Osteoblast (primary cell): Measurements from ENCODE around the gene LTB. TPM values are rescaled to one million over a fixed set of nuclear protein-coding genes. Genes with fewer than 3 reads are reported as not detected.
A peak's percentile ranks its signal among the peaks of the same experiment; 100 is the strongest.

Experiments used
- DNase-seq: peaks from one replicate; pipeline ENCODE4 v3.0.0; 2011; ENCODE audit warnings: low spot score, mixed read lengths; ENCODE audit not compliant: insufficient read length; ENCODE audit errors: missing footprints
- H2AFZ ChIP-seq: 2 replicates; pipeline ENCODE4 v1.6.0; 2011; ENCODE audit warnings: mild to moderate bottlenecking, low read length
- H3K27ac ChIP-seq: 2 replicates; pipeline ENCODE4 v1.5.1; 2011; ENCODE audit warnings: mild to moderate bottlenecking, low read depth, low read length, moderate library complexity
- H3K27me3 ChIP-seq: 2 replicates; pipeline ENCODE4 v1.6.0; 2012; ENCODE audit warnings: mild to moderate bottlenecking, control low read depth, inconsistent platforms, low read length, moderate library complexity; ENCODE audit not compliant: insufficient read depth
- H3K36me3 ChIP-seq: 2 replicates; pipeline ENCODE4 v1.5.1; 2011; ENCODE audit warnings: mild to moderate bottlenecking, low read length, control low read depth, moderate library complexity; ENCODE audit not compliant: insufficient read depth
- H3K4me1 ChIP-seq: 2 replicates; pipeline ENCODE4 v1.5.1; 2011; ENCODE audit warnings: mild to moderate bottlenecking, low read length, control low read depth, moderate library complexity; ENCODE audit not compliant: insufficient read depth
- H3K4me2 ChIP-seq: 2 replicates; pipeline ENCODE4 v1.6.0; 2011; ENCODE audit warnings: mild to moderate bottlenecking, low read length; ENCODE audit not compliant: insufficient read depth
- H3K4me3 ChIP-seq: fragments of 200-600 bp; sonication (generic); 3 replicates; pipeline ENCODE4 v1.5.1; 2012; ENCODE audit warnings: mild to moderate bottlenecking, low read length, inconsistent platforms; ENCODE audit not compliant: insufficient read depth
- H3K79me2 ChIP-seq: 2 replicates; pipeline ENCODE4 v1.6.0; 2012; ENCODE audit warnings: mild to moderate bottlenecking, low read length, control low read depth, inconsistent platforms; ENCODE audit not compliant: insufficient read depth
- H3K9me3 ChIP-seq: 2 replicates; pipeline ENCODE4 v1.5.1; 2011; ENCODE audit warnings: low read depth, low read length, control low read depth
- H4K20me1 ChIP-seq: 2 replicates; pipeline ENCODE4 v1.6.0; 2012; ENCODE audit warnings: mild to moderate bottlenecking, low read length, control low read depth; ENCODE audit not compliant: insufficient read depth
- total RNA-seq: library from RNA; depleted of rRNA; stranded (reverse); fragments of >200 nt; gene quantifications from 2 replicates; pipeline ENCODE4 v1.2.3, GENCODE V29; 2012
- TF ChIP-seq, protein P1 (sequence below): IDR thresholded peaks from 2 replicates; pipeline ENCODE4 v1.5.1; 2011; ENCODE audit warnings: mild to moderate bottlenecking, low read depth, low read length, moderate library complexity; ENCODE audit errors: extremely low read depth

The LTB gene
- total RNA-seq, 1 donor: not detected

DNA sequence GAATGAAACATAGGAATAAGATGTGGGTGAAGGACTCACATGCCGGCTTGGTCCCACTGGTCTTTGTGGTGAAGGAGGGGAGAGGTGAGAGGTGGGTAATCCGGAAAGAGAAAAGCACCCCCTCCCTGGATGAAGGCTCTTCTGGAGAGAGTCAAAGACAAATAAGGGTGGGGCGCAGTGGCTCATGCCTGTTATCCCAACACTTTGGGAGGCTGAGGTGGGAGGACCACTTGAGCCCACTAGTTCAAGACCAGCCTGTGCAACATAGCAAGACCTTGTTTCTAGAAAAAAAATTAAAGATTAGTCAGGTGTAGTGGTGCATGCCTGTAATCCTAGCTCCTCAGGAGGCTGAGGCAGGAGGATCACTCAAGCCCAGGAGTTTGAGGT is 3.1 kb downstream of the LTB start:
- Histone ChIP-seq H3K36me3 (no peaks in the 10 kb centered on the region), H3K4me1 (peaks cover 14% of the 10 kb centered on the region), H2AFZ (no peak overlapping the region)

DNA sequence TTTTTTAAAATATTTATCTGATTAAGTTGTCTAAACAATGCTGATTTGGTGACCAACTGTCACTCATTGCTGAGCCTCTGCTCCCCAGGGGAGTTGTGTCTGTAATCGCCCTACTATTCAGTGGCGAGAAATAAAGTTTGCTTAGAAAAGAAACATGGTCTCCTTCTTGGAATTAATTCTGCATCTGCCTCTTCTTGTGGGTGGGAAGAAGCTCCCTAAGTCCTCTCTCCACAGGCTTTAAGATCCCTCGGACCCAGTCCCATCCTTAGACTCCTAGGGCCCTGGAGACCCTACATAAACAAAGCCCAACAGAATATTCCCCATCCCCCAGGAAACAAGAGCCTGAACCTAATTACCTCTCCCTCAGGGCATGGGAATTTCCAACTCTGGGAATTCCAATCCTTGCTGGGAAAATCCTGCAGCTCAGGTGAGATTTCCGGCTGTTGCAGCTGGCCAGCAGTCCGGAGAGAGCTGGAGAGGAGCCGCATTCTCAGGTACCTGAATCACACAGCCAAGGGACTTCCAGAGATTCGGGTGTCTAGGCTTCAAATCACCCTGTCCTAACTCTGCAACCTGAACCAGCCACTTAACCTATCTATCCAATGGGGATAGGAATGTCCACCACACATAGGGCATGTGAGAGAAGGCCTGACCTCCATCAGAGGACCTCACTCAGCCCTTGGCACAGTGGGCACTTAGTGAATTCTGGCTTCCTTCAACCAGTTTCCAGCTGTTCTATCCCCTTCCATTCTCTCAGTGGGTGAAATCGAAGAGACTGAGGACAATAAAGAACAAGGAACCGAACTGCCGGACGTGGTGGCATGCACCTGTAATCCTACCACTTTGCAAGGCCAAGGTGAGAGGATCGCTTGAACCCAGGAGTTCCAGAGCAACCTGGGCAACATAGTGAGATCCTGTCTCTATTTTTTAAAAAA is 3.8 kb downstream of the LTB start:
- Histone ChIP-seq H3K4me1 (peaks cover 14% of the 10 kb centered on the region), H3K79me2 (no peaks in the 10 kb centered on the region), H3K4me3 (no peak overlapping the region), H3K36me3 (no peaks in the 10 kb centered on the region), H3K27ac (no peak overlapping the region), H3K9me3 (no peaks in the 10 kb centered on the region), H2AFZ (no peak overlapping the region), H3K4me2 (no peak overlapping the region), H4K20me1 (no peaks in the 10 kb centered on the region), H3K27me3 (no peaks in the 10 kb centered on the region)
- DNase-seq: no peak
- TF ChIP-seq, protein P1, sequence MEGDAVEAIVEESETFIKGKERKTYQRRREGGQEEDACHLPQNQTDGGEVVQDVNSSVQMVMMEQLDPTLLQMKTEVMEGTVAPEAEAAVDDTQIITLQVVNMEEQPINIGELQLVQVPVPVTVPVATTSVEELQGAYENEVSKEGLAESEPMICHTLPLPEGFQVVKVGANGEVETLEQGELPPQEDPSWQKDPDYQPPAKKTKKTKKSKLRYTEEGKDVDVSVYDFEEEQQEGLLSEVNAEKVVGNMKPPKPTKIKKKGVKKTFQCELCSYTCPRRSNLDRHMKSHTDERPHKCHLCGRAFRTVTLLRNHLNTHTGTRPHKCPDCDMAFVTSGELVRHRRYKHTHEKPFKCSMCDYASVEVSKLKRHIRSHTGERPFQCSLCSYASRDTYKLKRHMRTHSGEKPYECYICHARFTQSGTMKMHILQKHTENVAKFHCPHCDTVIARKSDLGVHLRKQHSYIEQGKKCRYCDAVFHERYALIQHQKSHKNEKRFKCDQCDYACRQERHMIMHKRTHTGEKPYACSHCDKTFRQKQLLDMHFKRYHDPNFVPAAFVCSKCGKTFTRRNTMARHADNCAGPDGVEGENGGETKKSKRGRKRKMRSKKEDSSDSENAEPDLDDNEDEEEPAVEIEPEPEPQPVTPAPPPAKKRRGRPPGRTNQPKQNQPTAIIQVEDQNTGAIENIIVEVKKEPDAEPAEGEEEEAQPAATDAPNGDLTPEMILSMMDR: no peak

More for the DNA sequence above, 3.1 kb downstream of the LTB start:
- no peaks in the 10 kb centered on the region for H3K79me2 ChIP-seq
- H3K9me3 ChIP-seq: no peaks in the 10 kb centered on the region
- DNase-seq: no peak
- no peak overlapping the region for H3K27ac ChIP-seq
- no peak overlapping the region for H3K4me2 ChIP-seq
- H3K4me3 ChIP-seq: no peak overlapping the region
- no peaks in the 10 kb centered on the region for H3K27me3 ChIP-seq
- TF ChIP-seq, protein P1: no peak
- no peaks in the 10 kb centered on the region for H4K20me1 ChIP-seq

DNA sequence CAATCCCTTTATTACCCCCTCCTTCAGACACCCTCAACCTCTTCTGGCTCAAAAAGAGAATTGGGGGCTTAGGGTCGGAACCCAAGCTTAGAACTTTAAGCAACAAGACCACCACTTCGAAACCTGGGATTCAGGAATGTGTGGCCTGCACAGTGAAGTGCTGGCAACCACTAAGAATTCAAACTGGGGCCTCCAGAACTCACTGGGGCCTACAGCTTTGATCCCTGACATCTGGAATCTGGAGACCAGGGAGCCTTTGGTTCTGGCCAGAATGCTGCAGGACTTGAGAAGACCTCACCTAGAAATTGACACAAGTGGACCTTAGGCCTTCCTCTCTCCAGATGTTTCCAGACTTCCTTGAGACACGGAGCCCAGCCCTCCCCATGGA is 4.7 kb downstream of the LTB start:
- Histone ChIP-seq H2AFZ (no peak overlapping the region), H3K79me2 (no peaks in the 10 kb centered on the region), H3K4me2 (no peak overlapping the region), H4K20me1 (no peaks in the 10 kb centered on the region), H3K4me3 (no peak overlapping the region), H3K36me3 (no peaks in the 10 kb centered on the region), H3K27ac (no peak overlapping the region), H3K9me3 (no peaks in the 10 kb centered on the region), H3K4me1 (peaks cover 14% of the 10 kb centered on the region), H3K27me3 (no peaks in the 10 kb centered on the region)
- peak; percentile 48 for DNase-seq
- TF ChIP-seq, protein P1: no peak

DNA sequence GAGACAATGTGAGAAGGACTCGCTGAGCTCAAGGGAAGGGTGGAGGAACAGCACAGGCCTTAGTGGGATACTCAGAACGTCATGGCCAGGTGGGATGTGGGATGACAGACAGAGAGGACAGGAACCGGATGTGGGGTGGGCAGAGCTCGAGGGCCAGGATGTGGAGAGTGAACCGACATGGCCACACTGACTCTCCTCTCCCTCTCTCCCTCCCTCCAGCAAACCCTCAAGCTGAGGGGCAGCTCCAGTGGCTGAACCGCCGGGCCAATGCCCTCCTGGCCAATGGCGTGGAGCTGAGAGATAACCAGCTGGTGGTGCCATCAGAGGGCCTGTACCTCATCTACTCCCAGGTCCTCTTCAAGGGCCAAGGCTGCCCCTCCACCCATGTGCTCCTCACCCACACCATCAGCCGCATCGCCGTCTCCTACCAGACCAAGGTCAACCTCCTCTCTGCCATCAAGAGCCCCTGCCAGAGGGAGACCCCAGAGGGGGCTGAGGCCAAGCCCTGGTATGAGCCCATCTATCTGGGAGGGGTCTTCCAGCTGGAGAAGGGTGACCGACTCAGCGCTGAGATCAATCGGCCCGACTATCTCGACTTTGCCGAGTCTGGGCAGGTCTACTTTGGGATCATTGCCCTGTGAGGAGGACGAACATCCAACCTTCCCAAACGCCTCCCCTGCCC is 5.2 kb downstream of the LTB start:
- TF ChIP-seq, protein P1: no peak
- Histone ChIP-seq H3K4me1 (peaks cover 14% of the 10 kb centered on the region), H3K27me3 (no peaks in the 10 kb centered on the region), H3K27ac (no peak overlapping the region), H3K4me3 (no peak overlapping the region), H3K36me3 (no peaks in the 10 kb centered on the region), H3K9me3 (no peaks in the 10 kb centered on the region), H4K20me1 (no peaks in the 10 kb centered on the region), H2AFZ (no peak overlapping the region), H3K4me2 (no peak overlapping the region), H3K79me2 (no peaks in the 10 kb centered on the region)
- peak; percentile 36 for DNase-seq
